ENCODE results near the gene ZFYVE16. TPM values are rescaled to one million over a fixed set of nuclear protein-coding genes. Genes with fewer than 3 reads are reported as not detected.

ZFYVE16 gene
- total RNA-seq, 4 donors from 2014 or later, result 18.2 to 32.2 (median 28.8) TPM

DNA sequence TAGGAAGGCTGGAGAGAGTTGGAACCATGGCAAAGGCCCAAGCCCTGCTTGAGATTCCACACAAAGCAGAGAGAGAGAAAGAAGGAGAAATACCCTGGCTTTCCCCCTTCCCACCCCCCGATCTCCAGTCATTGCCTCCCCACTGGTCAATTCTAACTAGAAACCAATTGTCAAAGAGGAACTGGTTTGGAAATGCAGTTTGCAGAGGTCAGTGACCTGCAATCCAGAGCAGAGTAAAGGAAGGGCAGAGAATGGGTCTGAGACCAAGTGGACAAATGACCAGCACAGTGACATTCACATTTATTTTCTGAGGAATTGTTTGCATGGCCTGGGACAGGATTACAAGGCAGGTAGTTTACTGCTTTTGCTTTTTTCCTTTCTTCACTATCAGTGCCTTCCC lies 37.5 kb upstream of the ZFYVE16 start:
- no peak for TF ChIP-seq POLR2A (IDR thresholded peaks at IDR 0.05)
- TF ChIP-seq, protein P1, sequence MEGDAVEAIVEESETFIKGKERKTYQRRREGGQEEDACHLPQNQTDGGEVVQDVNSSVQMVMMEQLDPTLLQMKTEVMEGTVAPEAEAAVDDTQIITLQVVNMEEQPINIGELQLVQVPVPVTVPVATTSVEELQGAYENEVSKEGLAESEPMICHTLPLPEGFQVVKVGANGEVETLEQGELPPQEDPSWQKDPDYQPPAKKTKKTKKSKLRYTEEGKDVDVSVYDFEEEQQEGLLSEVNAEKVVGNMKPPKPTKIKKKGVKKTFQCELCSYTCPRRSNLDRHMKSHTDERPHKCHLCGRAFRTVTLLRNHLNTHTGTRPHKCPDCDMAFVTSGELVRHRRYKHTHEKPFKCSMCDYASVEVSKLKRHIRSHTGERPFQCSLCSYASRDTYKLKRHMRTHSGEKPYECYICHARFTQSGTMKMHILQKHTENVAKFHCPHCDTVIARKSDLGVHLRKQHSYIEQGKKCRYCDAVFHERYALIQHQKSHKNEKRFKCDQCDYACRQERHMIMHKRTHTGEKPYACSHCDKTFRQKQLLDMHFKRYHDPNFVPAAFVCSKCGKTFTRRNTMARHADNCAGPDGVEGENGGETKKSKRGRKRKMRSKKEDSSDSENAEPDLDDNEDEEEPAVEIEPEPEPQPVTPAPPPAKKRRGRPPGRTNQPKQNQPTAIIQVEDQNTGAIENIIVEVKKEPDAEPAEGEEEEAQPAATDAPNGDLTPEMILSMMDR (IDR thresholded peaks at IDR 0.05), result no peak
- H3K36me3 ChIP-seq, result no peaks in the 10 kb centered on the region
- no peaks in the 10 kb centered on the region for H3K9me3 ChIP-seq
- no peak overlapping the region for H3K4me3 ChIP-seq
- no peaks in the 10 kb centered on the region for H3K4me1 ChIP-seq
- DNase-seq, result no peak
- H3K27me3 ChIP-seq, result no peaks in the 10 kb centered on the region
- H3K27ac ChIP-seq, result no peak overlapping the region

DNA sequence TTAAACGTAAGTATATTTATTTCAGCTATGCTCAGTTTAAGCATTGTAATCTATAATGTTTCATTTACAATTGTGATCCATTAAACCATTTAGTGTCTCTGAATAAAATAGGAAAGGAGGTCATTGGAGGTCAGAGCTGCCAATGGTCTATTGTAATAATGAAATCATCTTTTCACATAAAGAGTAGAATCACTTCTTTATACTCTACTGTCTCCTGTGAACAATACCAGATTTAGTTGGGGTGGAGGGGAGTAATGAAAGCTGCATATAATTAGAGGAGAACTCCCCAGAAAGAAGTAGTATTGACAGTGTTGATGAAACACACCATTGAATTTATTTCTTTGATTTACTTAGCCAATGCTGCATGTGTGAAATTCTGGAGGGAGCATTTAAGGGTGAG lies 35.1 kb upstream of the ZFYVE16 start:
- Histone ChIP-seq H3K9me3 (no peaks in the 10 kb centered on the region), H3K36me3 (no peaks in the 10 kb centered on the region), H3K27ac (no peak overlapping the region), H3K4me3 (no peak overlapping the region), H3K27me3 (no peaks in the 10 kb centered on the region), H3K4me1 (no peaks in the 10 kb centered on the region)
- no peak for DNase-seq
- no peak for TF ChIP-seq POLR2A (IDR thresholded peaks at IDR 0.05)
- TF ChIP-seq, protein P1 (IDR thresholded peaks at IDR 0.05), result no peak

DNA sequence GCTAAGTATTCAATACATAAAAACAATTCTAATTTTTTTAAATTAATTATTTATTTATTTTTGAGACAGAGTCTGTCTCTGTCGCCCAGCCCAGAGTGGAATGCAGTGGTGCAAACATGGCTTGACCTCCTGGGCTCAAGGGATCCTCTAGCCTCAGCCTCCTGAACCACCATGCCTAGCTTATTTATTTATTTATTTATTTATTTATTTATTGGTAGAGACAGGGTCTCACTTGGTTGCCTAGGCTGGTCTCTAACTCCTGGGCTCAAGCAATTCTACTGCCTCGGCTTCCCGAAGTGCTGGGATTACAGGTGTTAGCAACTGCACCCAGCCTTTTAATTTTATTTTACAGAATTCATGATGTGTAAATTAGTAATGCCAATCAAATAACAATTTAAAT lies 33.7 kb upstream of the ZFYVE16 start:
- Histone ChIP-seq H3K4me1 (no peaks in the 10 kb centered on the region), H3K9me3 (no peaks in the 10 kb centered on the region), H3K27ac (no peak overlapping the region), H3K4me3 (no peak overlapping the region), H3K36me3 (no peaks in the 10 kb centered on the region), H3K27me3 (no peaks in the 10 kb centered on the region)
- DNase-seq, result no peak
- no peak for TF ChIP-seq POLR2A (IDR thresholded peaks at IDR 0.05)
- TF ChIP-seq, protein P1 (IDR thresholded peaks at IDR 0.05), result no peak

DNA sequence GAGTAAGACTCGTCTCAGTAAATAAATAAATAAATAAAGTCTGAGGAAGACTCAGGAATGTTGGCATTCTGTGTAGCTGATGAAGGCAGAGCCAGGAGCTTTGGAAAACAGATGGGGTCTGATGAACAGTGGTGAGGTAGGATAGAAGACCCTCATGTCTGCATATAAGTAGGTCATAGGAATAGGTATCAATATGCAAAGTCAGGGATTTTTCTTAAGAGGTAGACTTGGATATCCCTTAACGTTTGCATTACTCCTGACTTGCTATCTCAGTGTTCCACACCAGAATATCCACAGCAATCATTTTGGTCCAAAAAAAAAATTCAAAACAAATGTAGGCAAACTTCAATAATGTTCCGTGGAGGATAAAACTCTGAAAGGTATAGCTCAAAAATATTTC lies 31.3 kb upstream of the ZFYVE16 start:
- Histone ChIP-seq H3K4me1 (no peaks in the 10 kb centered on the region), H3K36me3 (no peaks in the 10 kb centered on the region), H3K4me3 (no peak overlapping the region), H3K27ac (no peak overlapping the region), H3K27me3 (no peaks in the 10 kb centered on the region), H3K9me3 (no peaks in the 10 kb centered on the region)
- no peak for TF ChIP-seq POLR2A (IDR thresholded peaks at IDR 0.05)
- TF ChIP-seq, protein P1 (IDR thresholded peaks at IDR 0.05), result no peak
- no peak for DNase-seq

DNA sequence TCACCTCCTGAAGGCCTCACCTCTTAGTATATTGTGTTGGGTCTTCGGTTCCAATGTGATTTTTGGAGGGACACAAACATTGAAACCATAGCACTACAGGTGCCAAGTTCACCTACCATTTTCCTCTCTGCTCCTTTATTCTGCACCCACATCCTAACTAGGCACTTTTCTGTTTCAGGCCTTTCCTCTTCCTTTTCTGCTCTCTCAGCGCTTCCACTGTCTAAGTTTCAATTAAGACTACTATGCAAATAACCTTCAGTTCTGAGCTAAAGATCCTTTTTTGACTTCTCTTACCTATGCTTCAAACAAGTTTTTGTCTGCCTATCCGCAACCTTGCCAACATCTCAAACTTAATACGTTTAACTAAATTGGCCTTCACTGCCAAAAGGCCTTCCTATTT lies 25.4 kb upstream of the ZFYVE16 start:
- Histone ChIP-seq H3K9me3 (no peaks in the 10 kb centered on the region), H3K4me1 (no peaks in the 10 kb centered on the region), H3K27me3 (no peaks in the 10 kb centered on the region), H3K36me3 (no peaks in the 10 kb centered on the region), H3K27ac (no peak overlapping the region), H3K4me3 (no peak overlapping the region)
- TF ChIP-seq, protein P1 (IDR thresholded peaks at IDR 0.05), result no peak
- no peak for TF ChIP-seq POLR2A (IDR thresholded peaks at IDR 0.05)
- DNase-seq, result no peak

All from Peyer's patch (tissue), 4 donors.